HG03135 (cell line): Measurements from ENCODE around the gene SP6.

Experiments used
- ATAC-seq: cut with Tn5 transposase; IDR thresholded peaks from one replicate; pipeline ENCODE4 v1.9.1; 2021; ENCODE audit warnings: mild to moderate bottlenecking, moderate library complexity; ENCODE audit not compliant: unreplicated experiment

SP6 gene

DNA sequence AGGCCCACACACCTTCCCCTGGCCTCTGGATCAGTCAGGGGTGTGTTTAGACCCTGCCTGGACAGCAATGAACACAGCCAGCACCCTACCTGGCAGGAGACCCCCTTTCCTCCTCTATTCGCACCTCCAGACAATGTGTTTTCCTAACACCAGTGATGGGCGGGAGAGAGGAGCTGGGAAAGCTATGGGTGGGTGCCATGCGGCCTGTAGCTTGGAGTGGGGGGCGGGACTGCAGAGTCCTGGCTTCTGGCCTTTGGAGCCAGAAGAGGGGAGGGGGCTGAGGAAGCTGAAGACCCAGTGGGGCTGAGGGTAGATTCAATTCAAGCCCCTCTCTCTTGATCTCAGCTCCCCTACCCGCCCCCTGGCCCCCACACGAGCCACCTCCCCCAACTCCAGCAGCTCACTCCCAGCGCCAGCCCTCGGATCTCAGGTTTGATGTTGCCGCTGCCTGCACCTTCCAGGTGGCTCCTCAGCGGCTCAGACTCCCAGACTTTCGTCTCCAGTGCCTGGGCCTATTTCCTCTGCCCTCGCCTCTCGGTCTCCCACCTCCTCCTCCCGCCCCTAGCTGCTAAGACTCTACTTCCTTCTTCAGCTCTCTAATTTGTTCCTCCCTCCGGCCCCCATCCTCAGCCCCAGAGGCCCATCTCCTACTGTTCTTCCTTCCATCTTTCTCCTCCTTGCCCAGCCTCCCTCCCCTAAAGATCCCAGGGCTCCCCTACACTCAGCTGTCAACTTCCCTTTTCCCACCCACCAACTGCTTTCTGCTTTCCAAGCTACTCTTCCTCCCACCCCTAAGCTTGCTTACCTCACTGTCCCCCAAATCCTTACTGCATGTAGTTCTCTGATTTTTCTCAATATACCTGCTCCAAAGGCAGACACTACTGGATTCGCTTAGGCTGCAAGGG lies 6.8 kb upstream of the SP6 start:
- ATAC-seq = no peak

GRCh38 chr17:47856830-47857229 lies 5.9 kb upstream of the SP6 start:
- no peak for ATAC-seq

DNA sequence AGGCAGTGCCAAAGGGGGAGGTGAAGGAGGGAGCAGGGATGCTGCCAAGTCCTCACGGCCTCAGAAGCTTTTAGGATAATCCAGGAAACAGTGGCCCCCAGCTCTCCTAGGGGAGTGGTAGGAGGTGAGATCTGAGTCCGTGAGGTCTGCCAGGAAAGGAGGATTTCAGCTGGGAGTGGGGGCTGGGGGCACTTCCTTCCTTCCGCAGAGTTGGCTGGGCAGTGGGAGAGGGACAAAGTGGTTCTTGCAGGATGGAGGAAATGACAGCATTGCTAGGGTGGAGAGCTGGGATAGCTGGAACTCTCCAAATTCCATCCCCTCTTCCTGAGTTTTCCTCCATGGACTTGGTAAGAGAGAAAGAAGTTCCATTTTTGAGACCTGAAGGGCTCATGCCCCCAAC lies 4.8 kb upstream of the SP6 start:
- no peak for ATAC-seq

GRCh38 chr17:47853616-47854015 lies 2.7 kb upstream of the SP6 start:
- no peak for ATAC-seq

DNA sequence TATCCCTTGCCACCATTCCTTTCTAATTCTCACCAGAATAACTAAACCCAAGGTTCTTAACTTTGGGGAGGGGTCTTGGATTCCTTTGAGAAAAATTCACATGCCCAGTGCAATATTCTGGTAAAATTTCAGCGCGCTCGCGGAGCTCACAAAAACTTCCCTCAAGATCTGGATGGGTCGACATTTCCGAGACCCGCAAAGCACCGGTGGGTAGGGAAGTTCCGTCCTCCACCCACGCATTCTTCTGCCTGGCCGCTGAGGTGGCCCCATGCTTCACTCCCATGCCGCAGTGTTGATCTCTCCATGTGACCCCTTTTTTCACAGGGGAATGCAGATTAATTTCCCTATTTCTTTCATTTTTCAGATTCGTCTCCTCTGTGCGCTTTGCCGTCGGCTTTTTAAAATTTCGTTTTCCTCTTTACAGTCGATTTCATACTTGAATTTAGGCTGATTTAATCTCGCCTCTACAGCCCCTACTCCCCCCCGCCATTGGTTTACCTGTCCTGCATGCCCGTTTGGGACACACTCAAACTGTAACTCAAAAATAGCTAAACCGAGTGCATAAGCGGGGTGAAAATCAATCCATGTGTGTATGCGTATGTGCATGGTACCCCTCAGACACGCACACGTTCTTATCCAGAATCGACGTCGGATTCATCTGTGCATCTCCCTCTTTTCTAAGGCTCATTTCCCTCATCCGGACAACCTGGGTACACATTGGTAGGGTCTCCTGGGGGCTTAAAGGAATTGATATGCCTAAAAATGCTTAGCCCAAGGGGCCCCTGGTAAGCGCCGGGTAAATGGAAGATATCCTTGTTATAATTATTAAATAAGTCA lies 1.4 kb upstream of the SP6 start:
- no peak for ATAC-seq

DNA sequence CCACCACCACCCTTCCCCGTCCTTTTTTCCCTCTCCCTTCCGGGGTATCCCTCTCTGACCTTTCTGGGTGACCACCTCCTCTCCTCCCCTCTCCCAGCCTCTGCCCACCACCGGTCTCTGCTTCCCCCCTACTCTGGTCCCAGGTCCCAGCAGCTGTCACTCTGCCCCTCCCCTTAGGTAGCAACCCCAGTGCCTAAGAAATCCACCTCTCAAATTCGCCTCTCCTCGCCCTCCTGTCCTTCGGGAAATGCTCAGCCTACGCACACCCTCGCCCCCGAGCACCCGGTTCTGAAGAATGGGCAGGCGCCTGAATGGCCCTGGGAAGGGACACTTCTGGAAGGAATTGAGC lies 775 bp upstream of the SP6 start:
- no peak for ATAC-seq

DNA sequence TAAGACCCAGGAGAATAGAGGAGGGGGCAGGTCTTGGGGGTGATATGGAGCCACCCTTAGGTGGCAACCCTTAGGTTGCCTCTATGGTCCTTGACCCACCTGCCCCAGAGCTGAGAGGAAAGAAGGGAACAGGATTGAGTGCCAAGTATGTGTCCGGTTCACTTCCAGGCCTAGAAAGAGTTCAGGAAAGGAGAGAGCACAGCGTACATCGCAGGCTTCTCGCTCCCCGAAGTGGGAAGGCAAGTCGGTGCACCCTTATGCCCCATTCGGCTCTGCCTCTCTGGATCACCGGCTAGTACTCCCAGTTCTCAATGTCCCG lies 631 bp downstream of the SP6 start:
- ATAC-seq = no peak

DNA sequence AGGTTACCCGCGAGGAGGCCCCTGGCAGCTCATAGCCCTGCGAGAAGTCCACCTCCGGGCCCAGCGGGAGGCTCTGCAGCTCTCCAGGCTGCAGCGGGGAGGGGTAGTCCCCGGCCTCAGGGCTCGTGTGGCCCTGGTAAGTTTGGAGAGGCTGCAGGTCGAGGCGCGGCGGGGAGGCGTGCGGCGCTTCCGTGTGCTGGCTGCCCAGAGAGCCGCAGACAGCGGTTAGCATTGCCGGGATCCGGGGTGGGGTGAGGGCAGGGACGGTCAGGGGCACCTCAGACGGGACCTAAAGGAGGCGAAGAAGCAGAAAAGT lies 2.8 kb downstream of the SP6 start:
- no peak for ATAC-seq

- ATAC-seq = no peak
Observed at GRCh38 chr17:47847341-47848197, 3.4 kb downstream of the SP6 start.

DNA sequence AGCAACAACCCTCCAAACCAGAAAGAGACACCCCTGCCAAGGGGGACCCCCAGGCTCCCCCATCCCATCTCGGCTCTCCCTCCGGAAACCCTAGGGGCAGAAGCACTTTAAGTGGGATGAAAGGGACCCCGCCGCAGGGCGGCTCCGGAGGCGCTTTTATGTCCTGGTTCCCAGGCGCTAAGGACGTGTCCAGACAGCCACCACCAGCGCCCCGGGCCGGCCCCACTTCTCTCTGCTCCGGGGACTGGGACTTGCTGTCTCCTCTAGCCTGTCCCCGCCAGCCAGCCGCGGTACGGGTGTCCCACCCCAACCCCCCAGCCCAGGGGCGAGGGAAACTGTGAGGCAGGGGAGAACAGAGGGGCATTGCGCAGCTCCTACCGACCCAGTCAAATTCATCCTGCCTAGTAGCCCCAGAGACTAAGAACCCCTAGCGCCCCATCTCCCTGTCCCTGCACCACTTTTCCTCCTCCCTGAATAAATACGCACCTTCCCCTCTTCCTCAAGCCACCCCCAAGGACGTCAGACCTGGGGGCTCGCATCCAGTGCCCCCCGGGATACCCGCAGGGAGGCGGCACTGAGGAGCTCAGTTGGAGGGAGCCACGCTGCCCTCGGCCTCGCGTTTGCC lies 4.1 kb downstream of the SP6 start:
- no peak for ATAC-seq

- no peak for ATAC-seq
Observed at GRCh38 chr17:47845716-47846075, 5.3 kb downstream of the SP6 start.

DNA sequence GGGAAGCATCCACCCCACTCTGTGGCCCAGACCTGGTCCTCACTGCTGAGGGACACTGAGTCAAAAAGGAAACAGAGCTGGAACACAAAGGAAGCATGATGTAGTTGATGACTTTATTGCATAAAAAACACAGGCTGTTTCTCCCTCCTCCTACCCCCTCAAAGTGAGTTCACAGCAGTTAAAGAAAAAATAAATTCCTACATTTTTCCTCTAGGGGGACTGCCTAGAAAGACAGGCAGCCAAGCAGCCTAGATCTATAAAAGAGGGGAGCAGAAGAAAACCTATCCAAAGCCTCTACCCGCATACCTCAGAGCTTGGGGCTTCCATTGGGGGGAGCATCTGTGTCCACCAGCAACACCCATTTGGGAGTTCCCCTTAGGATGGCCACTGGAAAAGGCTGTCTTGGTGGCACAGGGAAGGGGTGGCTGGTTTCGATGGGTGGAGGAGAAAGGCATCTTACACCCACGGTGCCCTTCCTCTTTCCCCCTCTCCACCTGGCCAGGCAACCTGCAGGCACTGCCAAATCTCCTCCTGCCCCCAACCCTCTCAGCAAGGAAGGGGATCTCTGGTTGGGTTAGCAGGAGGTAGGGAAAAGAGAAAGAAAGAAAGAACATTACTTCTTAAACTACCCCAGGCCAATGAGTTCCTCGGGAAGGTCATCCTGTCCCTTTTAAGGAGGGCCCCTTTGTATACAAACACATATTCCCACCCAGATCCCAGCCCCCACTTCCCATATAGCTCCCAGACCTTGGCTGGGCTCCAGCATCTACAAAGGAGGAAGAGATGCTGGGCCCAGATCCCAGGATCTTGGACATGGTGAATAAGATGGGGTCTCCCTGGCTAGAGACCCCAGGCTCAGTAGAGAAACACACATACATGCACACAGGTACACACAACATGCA lies 5.9 kb downstream of the SP6 start:
- ATAC-seq = no peak

DNA sequence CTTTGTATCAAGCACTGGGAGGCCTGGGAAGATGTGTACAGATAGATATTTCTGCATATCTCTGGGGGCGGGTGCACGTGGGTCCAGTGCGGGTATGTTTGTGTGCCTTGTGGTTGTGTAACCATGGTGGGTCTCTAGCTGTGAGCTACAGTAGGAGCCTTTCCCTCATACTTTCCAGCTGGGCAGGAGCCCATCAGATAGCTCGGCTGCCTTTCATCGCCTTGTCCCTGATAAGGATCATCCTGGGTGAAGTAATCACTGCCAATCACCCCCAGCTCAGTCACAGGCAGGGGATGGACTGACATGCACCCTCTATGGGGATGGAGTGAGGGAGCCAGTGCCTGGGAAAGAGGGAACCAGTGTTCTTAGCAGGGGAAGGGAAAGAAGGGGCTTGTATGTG lies 6.7 kb downstream of the SP6 start:
- ATAC-seq = no peak

GRCh38 chr17:47843391-47843730 lies 7.6 kb downstream of the SP6 start:
- no peak for ATAC-seq

DNA sequence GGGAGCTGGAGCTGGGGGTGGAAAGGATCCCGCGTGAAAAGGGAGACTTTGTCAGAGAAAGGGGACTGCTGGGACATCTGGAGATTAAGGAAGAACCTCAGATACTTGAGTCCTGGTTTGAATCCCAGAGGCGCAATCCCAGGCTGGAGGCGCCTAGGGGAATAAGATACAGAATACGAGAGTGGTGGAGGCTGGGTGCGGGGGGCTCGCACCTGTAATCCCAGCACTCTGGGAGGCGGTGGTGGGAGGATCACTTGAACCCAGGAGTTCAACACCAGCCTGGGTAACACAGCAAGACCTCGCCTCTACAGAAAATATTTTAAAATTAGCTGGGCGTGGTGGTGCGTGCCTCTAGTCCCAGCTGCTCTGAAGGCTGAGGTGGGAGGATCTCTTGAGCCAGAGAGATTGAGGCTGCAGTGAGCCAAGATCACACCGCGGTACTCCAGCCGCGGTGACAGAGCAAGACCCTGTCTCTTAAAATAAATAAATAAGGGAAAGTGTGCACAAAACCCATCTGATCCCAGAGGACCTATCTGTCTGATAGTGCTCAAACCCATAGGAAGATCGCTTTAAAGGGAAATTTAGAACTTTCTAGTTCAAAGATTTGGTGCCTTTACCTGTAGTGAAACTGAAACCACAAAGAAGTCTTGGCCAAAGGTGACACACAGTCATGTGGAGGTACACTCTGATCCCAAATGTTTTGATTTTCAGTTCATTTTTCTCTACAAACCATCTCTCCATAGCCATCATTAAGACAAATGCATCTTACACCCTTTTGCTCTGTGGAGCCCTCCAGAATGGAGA lies 9.3 kb downstream of the SP6 start:
- ATAC-seq = no peak

- peak; percentile 74 for ATAC-seq
Observed at GRCh38 chr17:47840742-47841487, 10.0 kb downstream of the SP6 start, which contains the start of gene SCRN2. Gene SCRN2 (minus strand): TSS chr17:47841273. CDS start chr17:47840843, 430 bp downstream.

GRCh38 chr17:47840001-47840741 lies 10.8 kb downstream of the SP6 start:
- no peak for ATAC-seq

DNA sequence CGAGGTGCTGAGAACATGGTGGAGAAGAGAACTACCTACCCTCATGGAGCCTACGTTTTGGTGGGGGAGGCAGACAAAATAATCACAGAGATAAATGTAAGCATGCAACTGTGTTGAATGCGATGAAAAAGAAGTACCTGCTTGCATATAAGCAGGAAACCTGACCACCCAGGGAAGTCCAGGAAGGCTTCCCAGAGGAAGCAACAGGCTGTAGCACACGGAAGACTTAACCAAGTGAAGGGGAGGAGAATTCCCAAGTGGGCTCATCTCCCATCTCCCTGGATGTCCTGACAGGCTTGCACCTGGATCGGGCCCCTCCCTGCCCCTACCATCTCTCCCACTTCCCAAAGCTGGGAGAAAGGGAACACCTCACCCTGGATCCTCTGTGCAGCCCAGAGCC lies 11.9 kb downstream of the SP6 start:
- ATAC-seq = no peak
